HG02884 (cell line): ENCODE results near the gene ZCCHC24.
"Not testable (repeated sequence)": the region's sequence is repeated elsewhere in the genome, so short reads cannot be mapped to it uniquely, and the experiment has no call there.

ENCODE experiments used
- ATAC-seq: cut with Tn5 transposase; IDR thresholded peaks from one replicate; pipeline ENCODE4 v1.9.1; 2021; ENCODE audit warnings: mild to moderate bottlenecking, moderate library complexity; ENCODE audit not compliant: unreplicated experiment

The ZCCHC24 gene

GRCh38 chr10:79349072-79349491 lies 96.3 kb downstream of the ZCCHC24 start:
- no peak for ATAC-seq

- ATAC-seq: no peak
Measured at GRCh38 chr10:79348640-79348988, 96.8 kb downstream of the ZCCHC24 start.

- peak; percentile 68 for ATAC-seq
Measured at GRCh38 chr10:79347894-79348639, 97.4 kb downstream of the ZCCHC24 start.

- peak; percentile 82 for ATAC-seq
Measured at GRCh38 chr10:79347226-79347893, 98.1 kb downstream of the ZCCHC24 start, which contains the start of gene PPIF. Gene PPIF, plus strand, starts transcription at chr10:79347469. Its CDS starts 80 bp downstream, at chr10:79347549.

- ATAC-seq: no peak
Measured at GRCh38 chr10:79346388-79347225, 98.8 kb downstream of the ZCCHC24 start.

GRCh38 chr10:79346012-79346340 lies 99.4 kb downstream of the ZCCHC24 start:
- no peak for ATAC-seq

GRCh38 chr10:79345241-79346011 lies 100.0 kb downstream of the ZCCHC24 start:
- no peak for ATAC-seq

GRCh38 chr10:79344502-79345195 lies 100.8 kb downstream of the ZCCHC24 start:
- ATAC-seq: no peak

GRCh38 chr10:79342811-79343561 lies 102.4 kb downstream of the ZCCHC24 start:
- ATAC-seq: no peak

- no peak for ATAC-seq
Measured at GRCh38 chr10:79342295-79342761, 103.1 kb downstream of the ZCCHC24 start.

GRCh38 chr10:79340646-79341244 lies 104.7 kb downstream of the ZCCHC24 start:
- ATAC-seq: no peak

- no peak for ATAC-seq
Measured at GRCh38 chr10:79339266-79339665, 106.2 kb downstream of the ZCCHC24 start.

GRCh38 chr10:79337783-79338469 lies 107.5 kb downstream of the ZCCHC24 start:
- not testable (repeated sequence) for ATAC-seq

- no peak for ATAC-seq
Measured at GRCh38 chr10:79336739-79337138, 108.7 kb downstream of the ZCCHC24 start.

- ATAC-seq: no peak
Measured at GRCh38 chr10:79336276-79336675, 109.1 kb downstream of the ZCCHC24 start.

- ATAC-seq: no peak
Measured at GRCh38 chr10:79335470-79336235, 109.8 kb downstream of the ZCCHC24 start.

- ATAC-seq: no peak
Measured at GRCh38 chr10:79335094-79335469, 110.3 kb downstream of the ZCCHC24 start.

- ATAC-seq: no peak
Measured at GRCh38 chr10:79334573-79334972, 110.9 kb downstream of the ZCCHC24 start.
